ENCODE measurements around the gene CCSAP.

- no peak for TF ChIP-seq CTCF (IDR thresholded peaks at IDR 0.05)
- no peak for TF ChIP-seq POLR2A (IDR thresholded peaks at IDR 0.05)
Measured at GRCh38 chr1:229378586-229379367, 35.9 kb upstream of the CCSAP start.
